Measurements from ENCODE around the gene SMIM24. TPM values are rescaled to one million over a fixed set of nuclear protein-coding genes. Genes with fewer than 3 reads are reported as not detected.

Gene SMIM24
- total and polyA plus RNA-seq, 9 of the 15 experiments (the other 6 are each of a cell fraction or from before 2014, with no cell fraction given): 0.45 to 12.3 (median 1.4) TPM; not detected in 1

DNA sequence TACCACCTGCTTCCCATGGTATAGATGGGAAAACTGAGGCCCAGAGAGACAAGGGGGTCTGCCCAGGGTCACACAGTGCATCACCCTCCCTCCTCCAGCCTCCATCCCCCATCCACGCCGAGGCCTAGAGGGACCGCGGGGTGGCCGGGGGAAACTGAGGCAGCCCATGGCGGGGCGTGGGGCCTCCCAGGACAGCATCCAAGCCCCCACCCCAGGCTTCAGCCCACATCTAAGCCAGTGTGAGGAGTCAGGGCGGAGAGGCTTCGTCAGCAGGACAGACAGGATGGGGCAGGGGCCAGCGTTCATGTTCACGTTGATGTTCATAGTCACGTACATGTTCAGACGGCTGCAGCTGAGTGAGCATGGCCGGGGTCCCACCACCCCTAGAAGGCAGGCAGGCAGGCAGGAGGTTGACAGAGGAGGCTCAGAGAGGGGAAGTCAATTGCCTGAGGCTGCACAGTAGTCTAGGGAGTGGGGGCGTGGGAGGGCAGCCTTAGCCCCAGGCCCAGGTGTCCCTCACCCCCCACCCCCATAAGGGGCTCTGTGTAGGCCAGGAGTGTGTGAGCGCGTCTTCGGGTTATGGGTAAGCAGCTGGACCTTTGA is 23.3 kb downstream of the SMIM24 start:
- H3K27ac ChIP-seq (ENCODE audit: extremely low read depth, low read depth, low read length): no peak overlapping the region
- BruUV-seq (replicated peaks): no TSS peak
- WGBS (ENCODE audit: insufficient coverage, low coverage, missing lambda C conversion rate): 94% methylated on average over 13 of the region's 18 CpGs
- peaks cover 5% of the 10 kb centered on the region; the same call in 2 of the 3 replicates for H3K79me2 ChIP-seq (ENCODE audit: control insufficient read depth, insufficient read depth, low read length)
- H3K36me3 ChIP-seq (ENCODE audit: control insufficient read depth, insufficient read depth, low read length): peaks cover 91% of the 10 kb centered on the region
- FAIRE-seq: no peak
- TF ChIP-seq POLR2G (IDR thresholded peaks at IDR 0.05; ENCODE audit: low read depth, low read length): peak; percentile 46
- TF ChIP-seq ZNF184 (CRISPR knock-in tag; IDR thresholded peaks at IDR 0.05): no peak
- TF ChIP-seq RBM22 (IDR thresholded peaks at IDR 0.05; ENCODE audit: low read depth, low read length, poor library complexity, severe bottlenecking): peak; percentile 79
- no peak for TF ChIP-seq NFE2L1 (tag; IDR thresholded peaks at IDR 0.05; ENCODE audit: borderline replicate concordance, low read depth)
- TF ChIP-seq, protein P1, sequence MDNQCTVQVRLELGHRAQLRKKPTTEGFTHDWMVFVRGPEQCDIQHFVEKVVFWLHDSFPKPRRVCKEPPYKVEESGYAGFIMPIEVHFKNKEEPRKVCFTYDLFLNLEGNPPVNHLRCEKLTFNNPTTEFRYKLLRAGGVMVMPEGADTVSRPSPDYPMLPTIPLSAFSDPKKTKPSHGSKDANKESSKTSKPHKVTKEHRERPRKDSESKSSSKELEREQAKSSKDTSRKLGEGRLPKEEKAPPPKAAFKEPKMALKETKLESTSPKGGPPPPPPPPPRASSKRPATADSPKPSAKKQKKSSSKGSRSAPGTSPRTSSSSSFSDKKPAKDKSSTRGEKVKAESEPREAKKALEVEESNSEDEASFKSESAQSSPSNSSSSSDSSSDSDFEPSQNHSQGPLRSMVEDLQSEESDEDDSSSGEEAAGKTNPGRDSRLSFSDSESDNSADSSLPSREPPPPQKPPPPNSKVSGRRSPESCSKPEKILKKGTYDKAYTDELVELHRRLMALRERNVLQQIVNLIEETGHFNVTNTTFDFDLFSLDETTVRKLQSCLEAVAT (IDR thresholded peaks at IDR 0.05): no peak
- no peak for DNase-seq (ENCODE audit: extremely low read depth in 1 of 4, low spot score in 3 of 4)
- no peaks in the 10 kb centered on the region for H3K9me3 ChIP-seq (replicated peaks; ENCODE audit: control insufficient read depth, insufficient read depth, low read depth, low read length)
- in situ Hi-C loops (cut with MboI): no loop called here
- H3K27me3 ChIP-seq (ENCODE audit: control insufficient read depth in 2 of 2, insufficient read depth in 2 of 2, low read length in 2 of 2): no peaks in the 10 kb centered on the region
- CTCF ChIA-PET (ENCODE audit: low intra/inter-chr PET ratio): no interaction called here
- no peak overlapping the region for H3K9ac ChIP-seq (ENCODE audit: insufficient read depth in 1 of 2, low read depth in 2 of 2, low read length in 2 of 2)
- H4K20me1 ChIP-seq (replicated peaks; ENCODE audit: control insufficient read depth, insufficient read depth, low read length): peaks cover 8% of the 10 kb centered on the region
- POLR2A ChIA-PET: no interaction called here
- no peaks in the 10 kb centered on the region for H3K9me1 ChIP-seq (ENCODE audit: control insufficient read depth, insufficient read depth, low read length)
- H2AFZ ChIP-seq (ENCODE audit: low read depth, low read length): no peak overlapping the region
- H3K4me2 ChIP-seq (ENCODE audit: insufficient read depth, low read length): no peak overlapping the region
- H3K4me3 ChIP-seq: no peak overlapping the region
- no peak for ATAC-seq
- H3K4me1 ChIP-seq (replicated peaks in 1 of 2; ENCODE audit: control insufficient read depth in 2 of 2, insufficient read depth in 2 of 2, low read length in 2 of 2): peaks cover 0 to 48% of the 10 kb centered on the region in 2 experiments; a peak in 2 of 5 replicates
- intact Hi-C loops (cut with micrococcal nuclease): no loop called here
